ENCODE measurements around the gene DIAPH3.

DNA sequence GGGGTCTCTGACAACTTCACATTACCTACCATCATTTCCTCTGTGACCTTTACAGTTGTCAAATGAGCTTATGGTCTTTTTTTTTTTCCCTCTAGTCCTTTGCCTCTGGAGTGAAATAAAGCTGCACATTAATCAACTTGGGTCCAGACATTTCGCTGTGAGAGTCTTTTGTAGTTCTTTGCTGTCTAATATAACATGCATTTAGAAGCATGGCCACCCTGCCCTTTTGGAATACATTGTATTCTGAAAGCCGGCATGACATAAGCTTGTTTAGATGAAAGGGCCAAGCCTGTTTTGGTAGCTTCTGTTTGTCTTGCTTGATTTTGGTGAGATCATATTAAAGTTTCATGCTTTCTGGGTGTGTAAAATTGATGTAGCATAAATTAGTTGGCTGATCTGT is 509.8 kb downstream of the DIAPH3 start:
- TF ChIP-seq EP300 (IDR thresholded peaks at IDR 0.05) (no peak), POLR2AphosphoS5 (IDR thresholded peaks at IDR 0.05) (no peak)
- TF ChIP-seq, protein P1, sequence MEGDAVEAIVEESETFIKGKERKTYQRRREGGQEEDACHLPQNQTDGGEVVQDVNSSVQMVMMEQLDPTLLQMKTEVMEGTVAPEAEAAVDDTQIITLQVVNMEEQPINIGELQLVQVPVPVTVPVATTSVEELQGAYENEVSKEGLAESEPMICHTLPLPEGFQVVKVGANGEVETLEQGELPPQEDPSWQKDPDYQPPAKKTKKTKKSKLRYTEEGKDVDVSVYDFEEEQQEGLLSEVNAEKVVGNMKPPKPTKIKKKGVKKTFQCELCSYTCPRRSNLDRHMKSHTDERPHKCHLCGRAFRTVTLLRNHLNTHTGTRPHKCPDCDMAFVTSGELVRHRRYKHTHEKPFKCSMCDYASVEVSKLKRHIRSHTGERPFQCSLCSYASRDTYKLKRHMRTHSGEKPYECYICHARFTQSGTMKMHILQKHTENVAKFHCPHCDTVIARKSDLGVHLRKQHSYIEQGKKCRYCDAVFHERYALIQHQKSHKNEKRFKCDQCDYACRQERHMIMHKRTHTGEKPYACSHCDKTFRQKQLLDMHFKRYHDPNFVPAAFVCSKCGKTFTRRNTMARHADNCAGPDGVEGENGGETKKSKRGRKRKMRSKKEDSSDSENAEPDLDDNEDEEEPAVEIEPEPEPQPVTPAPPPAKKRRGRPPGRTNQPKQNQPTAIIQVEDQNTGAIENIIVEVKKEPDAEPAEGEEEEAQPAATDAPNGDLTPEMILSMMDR (IDR thresholded peaks at IDR 0.05) = no peak

Data from sigmoid colon (tissue), 4 donors.